OCI-M1 (cell line): Measurements from ENCODE around the gene MED12.
A peak's percentile ranks its signal among the peaks of the same experiment; 100 is the strongest.

Experiments
- DNase-seq: peaks from one replicate; lab custom pipeline; 2025; lab: John Stamatoyannopoulos, UW

The MED12 gene

DNA sequence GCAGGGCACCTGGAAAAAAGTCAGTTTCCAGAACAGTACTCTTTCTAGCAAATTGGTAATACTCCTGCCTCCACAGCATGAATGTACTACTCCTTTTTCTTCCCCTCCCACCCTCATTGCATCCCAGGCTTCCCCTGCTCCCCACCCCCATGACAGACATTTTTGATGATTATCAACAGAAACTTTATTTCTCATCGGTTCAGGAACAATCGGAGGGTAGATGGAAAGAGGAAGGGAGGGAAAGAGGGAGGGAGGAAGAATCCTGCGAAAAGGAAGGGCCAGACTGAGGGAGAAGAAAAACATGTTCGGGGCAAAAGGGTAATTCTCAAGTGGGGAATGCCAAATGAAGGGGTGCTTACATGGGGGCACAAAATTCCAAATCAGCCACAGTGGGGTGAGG, 11.2 kb upstream of the MED12 start:
- DNase-seq, result peak; percentile 34

DNA sequence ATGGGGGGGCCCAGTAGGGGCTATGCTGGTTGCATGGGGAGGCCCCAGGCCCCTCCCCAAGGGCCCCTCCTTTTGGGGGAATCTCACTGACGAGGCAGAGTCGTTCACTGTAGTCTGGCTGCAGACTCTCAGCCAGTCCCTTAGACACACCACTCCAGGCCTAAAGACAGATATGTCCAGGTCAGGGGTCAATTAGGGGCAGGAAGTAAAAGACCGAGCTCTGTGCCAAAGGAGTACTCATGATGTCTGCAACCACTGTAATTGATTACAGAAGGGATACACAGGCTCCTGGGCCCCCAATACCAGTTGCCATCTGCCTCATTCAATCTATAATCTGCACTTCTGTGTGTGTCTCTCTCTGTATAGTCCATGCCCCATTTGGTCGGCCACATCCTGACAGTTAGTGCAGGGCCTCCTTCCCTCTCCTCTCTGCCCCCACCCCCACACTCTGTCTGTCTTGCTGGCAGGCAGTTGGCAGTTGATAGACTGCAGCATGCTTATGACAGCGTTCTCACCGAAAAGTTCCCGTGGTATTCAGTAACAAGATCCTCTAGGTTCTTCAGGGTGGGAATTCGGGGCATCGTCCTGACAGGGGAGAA, 10.5 kb upstream of the MED12 start:
- DNase-seq, result peak; percentile 66

DNA sequence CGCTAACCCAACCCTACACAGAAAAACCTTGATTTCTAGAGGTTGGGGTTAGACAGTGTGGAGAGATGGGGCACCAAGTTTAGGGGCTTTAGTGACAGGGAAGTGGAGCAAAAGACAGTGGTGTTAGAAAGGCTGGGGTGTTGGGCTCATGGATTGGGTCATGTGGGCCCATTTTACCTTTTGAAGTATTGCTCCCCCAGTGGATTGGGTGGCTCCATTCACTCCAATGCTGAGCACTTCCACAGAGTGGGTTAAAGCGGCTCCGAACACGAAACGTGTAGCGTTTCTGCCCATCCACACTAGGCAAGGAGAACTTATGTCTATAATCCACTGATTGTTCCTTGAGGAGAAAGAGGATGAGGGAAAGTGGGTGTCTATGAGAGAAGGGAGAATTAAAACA, 9.3 kb upstream of the MED12 start:
- DNase-seq, result peak; percentile 11

DNA sequence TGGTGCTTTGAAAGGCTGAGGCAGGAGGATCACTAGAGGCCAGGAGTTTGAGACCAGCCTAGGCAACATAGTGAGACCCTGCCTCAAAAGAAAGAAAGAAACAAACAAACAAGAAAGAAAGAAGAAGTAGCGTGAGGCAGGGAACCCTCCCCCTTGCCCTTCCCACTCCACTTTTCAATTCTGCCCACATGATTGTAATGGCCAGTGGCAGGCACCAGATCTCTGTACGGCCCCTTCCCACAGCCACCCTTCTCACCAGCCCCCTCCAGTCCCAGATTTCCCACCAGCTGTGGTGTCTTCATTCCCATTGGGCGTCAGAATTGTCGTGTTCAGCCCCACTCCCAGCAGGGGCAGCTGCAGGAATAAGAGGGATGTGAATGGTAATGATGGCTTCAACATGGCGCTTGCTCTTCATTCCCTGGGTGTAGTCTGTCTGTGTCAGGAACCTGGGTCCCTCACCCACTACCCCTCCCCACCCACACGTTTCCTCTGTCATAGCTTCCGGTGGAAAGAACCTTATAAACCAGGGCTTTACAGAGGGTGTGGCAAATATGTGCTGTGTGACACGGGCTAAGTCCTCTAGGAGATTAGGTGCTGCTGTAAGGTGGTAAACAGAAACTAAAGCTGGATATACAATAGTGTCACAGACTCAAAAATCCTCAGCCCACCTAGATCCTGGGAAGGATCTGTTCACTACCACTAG, 7.1 kb upstream of the MED12 start, which contains the start of gene IL2RG:
Gene IL2RG (minus strand): TSS at position 437 of the 703 bp plus-strand sequence. CDS start 38 bp downstream, at position 399.
- DNase-seq, result peak; percentile 66

DNA sequence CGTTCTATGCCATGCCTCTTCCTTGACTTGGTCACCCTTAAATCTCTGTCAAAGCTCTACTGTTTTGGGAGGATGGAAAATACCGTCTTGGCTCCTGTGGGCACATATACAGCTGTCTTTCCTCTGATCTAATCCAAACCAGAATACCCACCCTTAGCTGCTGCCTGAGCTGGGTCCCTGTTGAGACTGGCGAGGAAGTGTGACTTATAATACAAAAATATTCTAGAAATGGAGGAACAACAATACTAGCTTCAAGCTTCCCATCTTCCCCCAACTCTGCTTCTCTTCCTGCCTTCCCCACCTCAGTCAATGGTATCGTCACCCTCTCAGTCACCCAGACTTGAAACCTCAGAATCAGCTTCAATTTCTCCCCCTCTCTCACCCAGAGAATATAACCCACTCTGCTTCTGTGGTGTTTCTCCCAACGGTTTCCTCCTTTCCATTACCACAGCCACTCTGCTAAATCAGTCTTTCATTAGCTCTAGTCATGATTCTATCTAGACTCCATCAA, 6.4 kb upstream of the MED12 start:
- peak; percentile 50 for DNase-seq

DNA sequence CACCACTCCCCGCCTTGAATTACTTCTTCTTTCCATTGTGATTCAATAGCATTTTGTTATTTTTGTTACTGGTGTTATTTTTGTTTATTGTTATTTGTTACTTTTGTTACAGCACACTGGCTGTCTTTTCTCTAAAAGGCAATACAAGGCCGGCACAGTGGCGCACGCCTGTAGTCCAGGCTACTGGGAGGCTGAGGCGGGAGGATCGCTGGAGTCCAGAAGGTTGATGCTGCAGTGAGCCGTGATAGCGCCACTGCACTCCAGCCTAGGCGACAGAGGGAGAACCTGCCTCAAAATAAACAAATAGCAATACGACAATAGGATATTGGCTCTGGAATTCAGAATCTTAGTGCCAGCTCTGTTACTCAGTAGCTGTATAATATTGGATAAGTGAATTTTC, 1.0 kb upstream of the MED12 start:
- no peak for DNase-seq

DNA sequence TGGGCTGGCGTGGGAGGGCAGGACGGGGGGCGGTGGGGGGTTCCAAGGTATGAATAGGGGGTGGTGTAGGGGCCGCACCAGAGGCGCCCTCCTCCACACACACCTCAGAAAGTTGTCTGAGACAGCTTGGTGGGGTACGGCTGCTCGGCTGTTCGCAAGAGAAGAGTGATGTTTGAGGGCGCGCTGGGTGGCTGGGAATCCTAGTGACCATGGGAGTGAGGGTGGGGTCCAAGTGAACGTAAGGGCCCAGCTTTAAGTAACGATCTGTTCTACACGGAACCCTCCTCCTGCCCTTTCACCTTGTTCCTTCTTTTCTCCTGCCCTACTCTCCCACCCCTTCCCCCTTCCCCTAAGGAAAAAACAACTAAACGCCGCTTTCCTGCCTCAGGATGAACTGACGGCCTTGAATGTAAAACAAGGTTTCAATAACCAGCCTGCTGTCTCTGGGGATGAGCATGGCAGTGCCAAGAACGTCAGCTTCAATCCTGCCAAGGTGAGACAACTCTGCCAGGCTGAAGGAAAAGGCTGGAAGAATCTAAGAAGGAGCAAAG, 664 bp downstream of the MED12 start:
- peak; percentile 6 for DNase-seq

DNA sequence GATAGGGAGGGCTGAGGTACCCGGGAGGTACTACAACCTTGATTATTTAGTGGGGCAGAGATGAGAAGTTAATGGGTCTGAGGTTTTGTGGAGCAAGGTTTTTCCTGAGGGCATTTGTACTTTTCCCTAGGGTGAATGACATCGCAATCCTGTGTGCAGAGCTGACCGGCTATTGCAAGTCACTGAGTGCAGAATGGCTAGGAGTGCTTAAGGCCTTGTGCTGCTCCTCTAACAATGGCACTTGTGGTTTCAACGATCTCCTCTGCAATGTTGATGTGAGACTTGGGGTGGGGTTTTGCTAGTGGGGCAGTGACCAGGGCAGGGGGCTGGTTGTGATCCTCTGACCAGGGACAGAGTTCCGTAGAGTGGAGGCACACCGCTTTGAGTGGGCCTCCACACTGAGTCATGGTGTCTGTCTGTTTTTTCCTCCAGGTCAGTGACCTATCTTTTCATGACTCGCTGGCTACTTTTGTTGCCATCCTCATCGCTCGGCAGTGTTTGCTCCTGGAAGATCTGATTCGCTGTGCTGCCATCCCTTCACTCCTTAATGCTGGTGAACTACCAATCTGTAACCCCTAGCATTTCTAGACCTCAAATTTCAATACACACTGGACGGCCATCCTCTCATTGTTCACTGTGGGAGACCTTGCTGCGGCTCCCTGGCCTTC, 9.9 kb downstream of the MED12 start:
- no peak for DNase-seq

DNA sequence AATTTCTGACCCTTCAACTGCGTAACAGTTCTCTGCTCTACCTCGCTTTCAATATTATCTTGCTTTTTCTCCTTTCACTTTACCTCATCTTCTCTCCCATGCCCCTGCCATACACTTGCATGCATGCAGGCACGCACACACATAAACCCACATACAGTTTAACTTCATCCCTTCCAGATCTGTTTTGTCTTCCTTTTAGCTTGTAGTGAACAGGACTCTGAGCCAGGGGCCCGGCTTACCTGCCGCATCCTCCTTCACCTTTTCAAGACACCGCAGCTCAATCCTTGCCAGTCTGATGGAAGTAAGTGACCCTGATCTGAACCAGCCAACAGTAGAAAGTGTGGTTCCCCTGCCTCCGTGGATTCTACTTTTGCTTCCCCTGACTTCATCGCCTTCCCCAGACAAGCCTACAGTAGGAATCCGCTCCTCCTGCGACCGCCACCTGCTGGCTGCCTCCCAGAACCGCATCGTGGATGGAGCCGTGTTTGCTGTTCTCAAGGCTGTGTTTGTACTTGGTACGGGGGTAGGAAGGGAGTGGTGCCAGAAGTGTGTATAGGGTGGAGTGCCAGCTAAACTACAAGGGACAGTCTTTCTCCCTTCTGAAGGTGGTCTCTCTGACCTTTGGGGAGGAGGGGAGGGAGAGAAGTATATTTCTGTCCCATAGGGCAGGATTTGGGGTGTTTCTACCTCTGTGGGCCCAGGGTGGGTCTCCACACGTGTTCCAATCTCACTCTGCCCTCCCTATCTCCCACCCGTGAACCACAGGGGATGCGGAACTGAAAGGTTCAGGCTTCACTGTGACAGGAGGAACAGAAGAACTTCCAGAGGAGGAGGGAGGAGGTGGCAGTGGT, 10.7 kb downstream of the MED12 start:
- peak; percentile 74 for DNase-seq

DNA sequence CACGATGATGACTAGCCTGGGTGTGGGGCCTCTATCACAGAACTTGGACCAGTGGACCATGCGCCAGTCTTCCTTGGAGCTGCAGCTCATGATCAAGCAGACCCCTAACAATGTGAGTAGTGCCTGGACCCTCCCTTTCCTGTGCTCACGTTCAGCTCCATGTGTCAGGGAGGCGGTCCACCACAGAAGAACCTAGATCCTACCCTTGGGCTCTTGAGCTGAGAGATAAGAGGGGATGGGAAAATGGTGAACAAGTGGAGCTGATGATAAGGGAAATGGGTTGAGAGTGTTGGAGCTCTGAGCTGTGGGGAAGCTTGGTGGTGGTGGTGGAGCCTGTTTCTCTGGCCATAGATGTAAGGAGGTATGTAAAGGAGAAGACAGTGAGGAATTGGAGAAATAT, 13.1 kb downstream of the MED12 start:
- DNase-seq, result peak; percentile 61

DNA sequence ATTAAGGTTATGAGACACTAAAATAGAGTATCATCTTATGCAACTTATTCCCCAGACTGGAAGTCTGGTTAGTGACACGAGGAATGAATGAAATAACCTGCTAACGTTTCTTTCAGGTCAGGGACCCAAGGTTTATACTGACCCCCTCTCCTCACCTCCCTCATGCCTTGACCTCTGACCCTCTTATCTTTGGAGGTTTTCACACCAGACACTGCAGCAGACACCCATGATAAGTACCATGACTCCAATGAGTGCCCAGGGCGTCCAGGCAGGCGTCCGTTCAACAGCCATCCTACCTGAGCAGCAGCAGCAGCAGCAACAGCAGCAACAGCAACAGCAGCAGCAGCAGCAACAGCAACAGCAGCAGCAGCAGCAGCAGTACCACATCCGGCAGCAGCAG, 22.0 kb downstream of the MED12 start:
- DNase-seq, result no peak

DNA sequence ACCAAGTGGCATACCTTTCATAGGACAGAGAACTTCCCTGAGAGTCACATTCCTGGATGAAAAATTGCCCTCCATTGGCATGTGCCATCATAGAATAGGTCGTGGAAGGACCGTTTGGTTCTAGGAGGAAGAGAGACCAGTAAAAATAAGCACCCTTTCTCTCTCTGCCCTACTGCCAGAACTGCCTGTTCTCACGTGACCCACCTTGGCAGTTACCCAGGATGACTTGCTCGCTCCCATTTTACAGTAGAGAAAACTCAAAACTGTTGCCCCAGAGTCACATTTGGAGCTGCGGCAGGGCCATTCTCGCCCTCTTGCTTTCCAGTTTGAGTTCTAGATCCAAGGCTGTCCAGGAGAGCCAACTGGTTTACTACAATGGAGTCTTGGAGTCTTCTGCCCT, 25.1 kb downstream of the MED12 start:
- DNase-seq, result no peak

DNA sequence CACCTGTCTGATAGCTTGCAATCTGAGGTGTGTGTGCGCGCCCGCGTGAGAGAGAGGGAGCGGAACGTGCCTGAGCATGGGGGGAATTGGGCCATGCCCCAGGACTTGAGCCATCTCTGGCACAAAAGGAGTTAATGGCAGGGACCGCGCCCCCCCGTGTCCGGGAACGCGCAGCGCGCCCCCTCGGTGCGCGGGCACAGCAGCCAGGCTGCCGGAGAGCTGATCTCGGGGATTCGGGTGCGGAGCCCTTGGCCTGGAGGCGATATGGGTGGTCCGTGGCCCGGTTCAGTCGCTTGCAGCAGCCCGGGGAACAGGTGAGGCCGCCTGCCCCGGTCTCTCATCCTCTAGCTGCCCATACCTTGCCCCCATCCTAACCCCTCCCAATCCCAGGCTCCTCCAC, 26.3 kb downstream of the MED12 start, which contains the start of gene NLGN3:
Gene NLGN3 (plus strand): TSS at position 191 of the 400 bp plus-strand sequence. CDS start 2,909 bp downstream, outside the sequence.
- no peak for DNase-seq

DNA sequence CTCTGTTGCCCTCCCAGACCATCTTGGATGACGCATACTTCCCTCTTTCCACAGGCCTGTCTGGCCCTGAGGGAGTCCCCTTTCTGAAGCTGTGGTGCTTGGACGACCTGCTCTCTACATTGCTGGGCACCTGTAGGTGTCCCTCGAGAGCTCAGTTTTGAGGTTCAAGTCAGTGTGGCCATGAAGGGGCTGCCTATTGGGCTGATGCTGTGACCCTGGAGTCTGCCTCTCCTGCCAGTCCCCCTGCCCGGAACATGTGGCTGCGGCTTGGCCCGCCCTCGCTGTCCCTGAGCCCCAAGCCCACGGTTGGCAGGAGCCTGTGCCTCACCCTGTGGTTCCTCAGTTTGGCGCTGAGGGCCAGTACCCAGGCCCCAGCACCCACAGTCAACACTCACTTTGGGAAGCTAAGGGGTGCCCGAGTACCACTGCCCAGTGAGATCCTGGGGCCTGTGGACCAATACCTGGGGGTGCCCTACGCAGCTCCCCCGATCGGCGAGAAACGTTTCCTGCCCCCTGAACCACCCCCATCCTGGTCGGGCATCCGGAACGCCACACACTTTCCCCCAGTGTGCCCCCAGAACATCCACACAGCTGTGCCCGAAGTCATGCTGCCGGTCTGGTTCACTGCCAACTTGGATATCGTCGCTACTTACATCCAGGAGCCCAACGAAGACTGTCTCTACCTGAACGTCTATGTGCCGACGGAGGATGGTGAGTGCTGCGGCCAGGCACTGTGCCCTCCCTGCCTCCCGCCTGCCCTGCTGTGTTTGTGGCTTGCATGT, 29.3 kb downstream of the MED12 start:
- no peak for DNase-seq

DNA sequence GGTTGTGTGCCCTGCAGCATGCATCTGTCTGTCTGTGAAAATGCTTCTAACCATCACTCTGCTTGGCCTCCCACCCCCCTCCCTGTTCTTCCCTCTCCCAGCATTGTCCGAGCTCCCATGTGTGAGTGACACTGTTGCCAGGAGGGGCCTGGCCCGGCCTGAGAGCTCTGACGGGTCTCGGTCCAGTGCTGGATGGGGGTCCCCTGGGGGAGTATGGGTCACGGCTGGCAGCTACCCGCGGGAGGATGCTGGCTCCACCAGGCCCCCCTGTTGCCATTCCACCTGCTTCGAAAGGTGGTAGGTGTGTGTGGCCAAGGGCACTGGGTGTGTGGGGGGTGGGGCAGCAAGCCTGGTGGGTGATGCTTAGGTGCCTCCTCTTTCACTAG, 29.9 kb downstream of the MED12 start:
- DNase-seq, result no peak

DNA sequence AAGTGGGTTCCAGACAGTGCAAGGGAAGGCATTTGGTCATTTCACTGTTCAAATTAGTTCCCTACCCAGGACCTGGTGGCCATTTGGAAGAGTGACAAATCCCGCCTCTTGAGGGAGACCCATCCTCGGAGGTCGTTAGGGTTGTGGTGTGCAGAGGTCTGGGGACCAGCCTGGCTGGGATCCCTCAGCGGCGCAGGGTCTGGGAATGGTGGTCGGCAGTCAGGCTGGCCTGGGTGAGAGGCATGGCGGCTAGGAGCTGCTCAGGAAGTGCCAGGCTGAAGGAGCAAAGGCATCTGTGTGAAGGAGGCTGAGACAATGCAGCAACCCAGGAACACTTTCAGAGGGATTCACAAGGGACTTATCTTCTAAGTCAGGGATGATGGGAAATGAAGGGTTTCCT, 33.0 kb downstream of the MED12 start:
- no peak for DNase-seq

DNA sequence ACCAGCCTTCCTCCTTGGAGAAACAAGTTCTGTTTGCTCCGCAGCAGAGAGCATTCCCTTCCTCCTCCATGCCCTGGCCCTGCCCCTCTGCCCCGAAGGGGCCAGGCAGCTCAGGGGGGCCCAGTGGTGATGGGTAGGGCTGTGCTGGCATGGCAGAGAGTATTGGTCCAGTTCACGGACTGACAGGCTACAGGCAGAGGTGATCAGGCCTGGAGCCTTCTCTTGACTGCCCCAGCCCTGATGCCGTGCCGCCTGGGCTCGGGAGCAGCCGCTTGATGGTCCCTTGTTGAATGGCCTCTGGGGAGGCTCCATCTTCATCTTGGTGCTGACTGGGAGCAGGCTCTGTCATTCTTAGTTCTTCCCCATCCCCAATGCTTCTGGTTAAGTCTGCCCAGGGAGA, 35.8 kb downstream of the MED12 start:
- no peak for DNase-seq

DNA sequence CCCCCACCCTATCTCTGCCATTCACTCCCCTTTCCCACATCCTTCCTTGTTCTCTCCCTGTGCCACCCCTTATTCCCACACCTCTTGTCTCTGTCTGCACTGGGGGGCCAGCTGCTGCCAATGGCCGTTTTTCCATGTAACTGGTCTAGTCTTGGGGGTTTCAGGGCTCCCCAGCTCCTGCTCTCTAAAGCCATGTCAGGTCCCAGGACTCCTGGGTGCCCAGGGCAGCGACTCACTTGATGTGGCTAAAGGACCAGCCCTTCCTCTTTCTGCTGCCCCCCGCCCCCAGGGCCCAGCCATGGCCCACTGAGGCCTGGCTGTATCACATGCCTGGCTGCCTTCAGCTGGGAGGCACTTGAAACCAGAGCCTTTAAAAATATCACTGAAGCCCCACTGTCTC, 36.2 kb downstream of the MED12 start:
- DNase-seq, result no peak

DNA sequence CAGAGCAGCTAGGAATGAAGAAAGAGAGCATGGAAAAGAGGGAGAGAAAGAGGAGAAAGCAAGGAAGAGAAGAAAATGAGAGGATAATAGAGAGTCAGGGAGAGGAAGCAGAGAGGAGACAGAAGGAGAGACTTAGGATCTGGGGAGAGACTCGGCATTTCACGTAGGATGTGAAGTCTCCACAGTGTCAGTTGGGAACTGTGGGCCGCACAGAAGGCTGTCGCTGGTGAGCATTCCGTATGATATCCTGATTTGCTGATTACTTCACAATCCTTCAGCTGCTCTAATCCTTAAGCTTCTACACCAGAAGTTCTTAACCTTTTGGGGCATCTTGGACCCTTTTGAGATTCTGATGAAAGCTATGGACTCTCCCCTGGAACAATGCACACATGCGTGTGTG, 40.2 kb downstream of the MED12 start:
- no peak for DNase-seq

DNA sequence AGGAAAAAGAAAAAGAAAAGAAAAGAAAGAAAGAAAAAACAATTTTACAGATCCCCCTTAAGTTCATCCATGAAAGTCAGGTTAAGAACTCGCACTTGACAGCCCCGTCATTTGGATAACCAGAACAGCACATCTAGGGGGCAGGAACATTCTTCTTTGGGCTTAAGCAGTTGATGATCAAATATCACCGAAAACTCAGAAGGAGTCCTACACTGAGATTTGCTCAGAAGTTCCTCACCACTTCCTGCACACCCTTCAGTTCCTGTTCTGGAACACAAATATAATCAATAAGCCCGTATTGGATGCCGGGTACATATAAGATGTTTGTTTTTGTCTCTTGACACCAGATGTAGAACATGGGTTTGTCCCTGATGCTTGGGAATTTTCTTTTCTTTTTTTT, 40.9 kb downstream of the MED12 start:
- DNase-seq, result no peak

DNA sequence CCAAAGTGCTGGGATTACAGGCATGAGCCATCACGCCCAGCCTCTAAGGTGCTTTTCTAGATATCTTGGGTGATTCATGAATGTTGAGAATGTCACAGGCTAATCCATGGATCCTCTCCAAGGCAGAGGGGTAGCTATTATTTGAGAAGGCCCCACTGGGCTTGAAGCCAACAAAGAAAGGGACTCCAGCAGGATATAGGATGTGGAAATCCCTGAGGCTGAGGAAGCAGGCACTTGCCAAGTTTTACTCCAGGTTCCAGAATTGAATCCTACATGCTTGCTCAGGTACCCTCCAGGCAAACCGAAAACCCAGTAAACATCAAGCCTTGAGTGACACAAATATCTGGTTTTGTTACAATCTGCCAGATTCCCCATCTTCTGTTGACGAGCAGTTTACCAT, 42.1 kb downstream of the MED12 start:
- DNase-seq, result no peak
